GM21390 (cell line): ENCODE results near the gene STK39.

ENCODE experiments used
- ATAC-seq: cut with Tn5 transposase; IDR thresholded peaks from one replicate; pipeline ENCODE4 v1.9.1; 2021; ENCODE audit not compliant: unreplicated experiment

The STK39 gene

DNA sequence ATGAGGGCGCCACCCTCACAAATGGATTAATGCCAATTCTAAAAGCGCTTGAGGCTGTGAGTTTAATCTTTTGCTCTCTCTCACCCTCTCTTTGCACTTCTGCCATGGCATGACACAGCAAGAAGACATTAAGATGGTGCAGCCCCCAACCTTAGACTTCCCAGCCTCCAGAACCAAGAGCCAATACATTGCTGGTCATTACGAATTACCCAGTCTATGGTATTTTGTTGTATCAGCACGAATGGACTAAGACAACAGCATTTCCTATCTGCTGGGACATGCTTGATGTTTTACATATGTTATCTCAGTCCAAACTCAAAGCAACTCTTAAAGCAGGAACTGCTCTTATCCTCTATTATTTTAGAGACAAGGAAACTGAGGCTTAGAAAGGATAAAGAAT lies 222.9 kb downstream of the STK39 start:
- no peak for ATAC-seq

DNA sequence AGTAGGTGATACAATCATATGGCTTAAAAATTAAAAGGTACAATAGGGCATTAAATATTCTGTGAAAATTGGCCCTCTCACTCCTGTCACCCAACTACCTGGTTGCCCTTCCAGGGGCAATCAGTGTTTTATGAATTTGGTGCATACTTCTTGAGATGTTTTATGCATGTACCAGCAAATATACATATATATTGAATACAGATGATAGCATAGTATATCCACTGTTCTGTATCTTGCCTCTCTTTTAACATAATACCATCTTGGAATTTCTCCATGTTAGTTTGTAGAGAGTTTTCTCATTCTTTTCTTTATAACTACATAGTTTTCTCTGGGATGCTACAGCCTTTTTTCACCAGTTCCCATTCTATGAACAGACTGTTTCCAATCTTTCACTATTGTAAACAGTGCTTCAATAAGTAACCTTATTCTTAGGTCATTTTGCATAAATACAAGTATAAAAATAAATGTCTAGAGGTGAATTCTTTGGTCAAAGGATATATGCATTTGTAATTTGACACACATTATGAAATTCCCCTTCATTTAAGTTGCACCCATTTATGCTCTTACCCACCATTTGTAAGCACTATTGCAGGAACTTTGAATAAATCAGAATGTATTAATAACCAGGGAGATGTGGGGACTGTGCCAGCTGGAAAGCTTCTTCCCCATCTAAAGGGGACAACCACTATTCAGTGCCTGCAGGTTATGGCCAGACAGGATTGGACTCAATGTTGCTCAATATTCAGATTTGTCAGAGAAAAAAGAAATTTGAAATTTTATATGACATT lies 225.4 kb downstream of the STK39 start:
- ATAC-seq, result no peak

DNA sequence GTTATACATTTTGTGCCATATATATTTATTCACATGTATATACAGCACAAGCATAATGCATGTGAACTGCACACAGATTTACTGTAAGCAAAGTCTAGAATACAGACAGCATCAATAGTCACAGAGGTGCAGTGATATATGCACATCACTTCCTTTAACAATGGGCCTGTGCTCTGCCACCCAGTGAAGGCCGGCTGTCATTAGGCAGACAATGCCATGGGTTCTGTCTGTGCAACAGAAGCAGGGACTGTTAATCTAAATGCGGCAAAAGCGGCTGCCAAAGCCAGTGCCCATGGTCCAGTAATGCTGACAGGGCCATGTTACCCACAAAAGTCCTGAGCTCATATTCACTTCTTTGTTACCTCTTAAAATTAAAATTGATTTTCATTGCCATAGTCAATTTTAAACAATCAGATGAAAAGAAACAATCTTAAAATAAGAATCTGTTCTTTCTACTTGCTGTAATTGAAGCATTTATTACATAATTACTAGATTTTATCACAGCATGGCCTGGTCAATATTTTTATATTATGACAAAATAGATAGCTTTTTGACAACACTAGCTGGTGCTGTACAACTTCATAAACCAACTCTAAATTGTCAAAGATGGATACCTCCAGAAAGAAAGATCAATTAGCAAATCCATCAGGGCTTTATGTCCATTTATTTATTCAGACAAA lies 232.0 kb downstream of the STK39 start:
- ATAC-seq, result no peak

DNA sequence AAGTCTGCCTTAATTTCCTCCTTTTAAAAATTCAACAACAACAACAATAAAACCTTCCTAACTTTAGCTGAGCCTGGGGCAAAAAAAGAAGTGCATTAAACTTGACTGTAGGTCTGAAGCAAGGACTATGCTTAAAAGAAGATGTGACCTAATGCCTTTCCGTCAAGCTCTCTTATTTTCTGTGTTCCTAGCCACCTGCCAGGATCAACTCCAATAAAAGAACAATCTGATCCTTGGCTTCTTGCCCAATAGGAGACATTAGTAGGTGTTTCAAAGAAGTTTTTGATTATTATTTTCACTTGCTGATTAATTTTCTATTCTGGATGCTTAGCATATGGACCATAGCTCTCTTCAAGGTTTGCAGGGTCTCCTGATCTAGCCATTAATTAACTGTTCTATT lies 237.5 kb downstream of the STK39 start:
- ATAC-seq, result no peak

DNA sequence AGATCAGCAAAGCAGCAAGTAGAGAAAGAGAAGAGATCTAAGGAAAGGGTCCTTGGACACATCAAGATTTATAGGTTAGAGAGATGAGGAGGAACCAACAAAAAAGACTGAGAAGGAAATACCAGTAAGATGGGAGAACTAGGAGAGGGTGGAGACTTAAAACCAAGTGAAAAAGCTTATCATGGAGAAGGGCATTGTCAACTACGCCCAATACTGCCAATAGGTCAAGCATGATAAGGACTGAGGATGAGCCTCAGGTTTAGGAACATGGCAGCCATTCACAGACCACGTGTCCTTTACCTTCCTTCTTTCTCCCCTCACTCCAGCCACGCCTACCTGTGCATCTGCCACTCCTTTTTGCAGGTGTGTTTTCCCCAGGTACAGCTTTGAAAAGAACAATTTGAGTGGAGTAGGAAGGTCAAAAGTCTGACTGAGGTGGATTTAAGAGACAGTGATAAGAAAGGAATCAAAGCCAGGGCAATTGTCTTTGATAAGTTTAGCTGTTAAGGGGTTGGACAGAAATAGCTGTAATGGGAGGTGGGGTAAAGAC lies 238.7 kb downstream of the STK39 start:
- ATAC-seq, result no peak

DNA sequence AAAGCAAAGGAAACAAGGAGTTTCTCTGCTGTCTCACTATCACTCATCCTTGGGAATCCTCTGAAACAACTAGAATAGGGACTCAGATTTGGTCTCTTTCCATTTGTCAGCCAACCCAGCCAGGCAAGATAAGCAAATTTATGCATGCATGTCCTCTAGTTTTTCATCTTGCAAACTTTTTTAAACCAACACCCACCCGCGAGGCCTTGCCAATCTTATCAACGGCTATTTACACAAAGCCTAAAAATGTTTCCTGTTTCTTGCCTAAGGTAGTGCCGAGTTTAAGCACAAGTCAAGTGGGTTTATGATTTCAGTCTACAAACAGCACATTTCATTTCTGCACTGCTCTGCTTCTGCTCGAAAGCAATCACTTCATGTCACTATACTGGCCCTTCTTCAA lies 240.9 kb downstream of the STK39 start:
- ATAC-seq, result no peak

DNA sequence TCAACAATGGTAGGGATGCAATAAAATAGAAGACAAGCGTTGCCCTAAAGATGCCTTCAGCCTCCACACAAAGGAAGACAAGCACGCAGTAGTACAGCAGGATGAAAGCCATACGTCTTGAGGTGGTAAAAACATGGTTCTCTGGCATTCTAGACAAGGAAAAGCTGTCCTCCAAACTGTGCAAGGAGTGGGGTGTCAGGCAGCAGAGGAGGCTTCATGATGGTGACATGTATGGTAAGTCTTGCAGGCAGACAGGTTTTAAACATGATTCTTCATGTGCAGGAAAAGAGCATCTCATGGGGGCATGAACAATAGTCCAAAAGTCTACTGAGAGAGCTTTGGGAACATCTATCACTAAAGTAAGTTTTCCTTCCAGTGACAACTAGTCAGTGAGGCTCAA lies 241.8 kb downstream of the STK39 start:
- ATAC-seq, result no peak

DNA sequence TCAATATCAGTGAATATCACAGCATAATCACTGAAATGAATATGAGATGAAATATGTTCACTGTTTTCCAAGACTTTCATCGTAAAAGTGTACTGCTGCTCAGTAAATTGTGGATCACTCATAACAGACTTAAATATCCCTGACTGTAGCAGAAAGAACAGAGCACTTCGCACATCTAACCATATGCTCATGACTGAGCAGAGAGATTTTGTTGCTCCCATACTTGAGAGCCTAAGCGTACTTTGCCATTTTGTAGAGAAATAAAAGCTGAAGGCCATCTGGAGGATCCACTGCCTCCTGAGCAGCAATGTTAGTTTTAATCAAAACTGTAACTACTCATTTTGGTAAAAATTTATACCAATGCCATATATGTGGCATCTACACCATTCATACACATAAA lies 243.5 kb downstream of the STK39 start:
- no peak for ATAC-seq

DNA sequence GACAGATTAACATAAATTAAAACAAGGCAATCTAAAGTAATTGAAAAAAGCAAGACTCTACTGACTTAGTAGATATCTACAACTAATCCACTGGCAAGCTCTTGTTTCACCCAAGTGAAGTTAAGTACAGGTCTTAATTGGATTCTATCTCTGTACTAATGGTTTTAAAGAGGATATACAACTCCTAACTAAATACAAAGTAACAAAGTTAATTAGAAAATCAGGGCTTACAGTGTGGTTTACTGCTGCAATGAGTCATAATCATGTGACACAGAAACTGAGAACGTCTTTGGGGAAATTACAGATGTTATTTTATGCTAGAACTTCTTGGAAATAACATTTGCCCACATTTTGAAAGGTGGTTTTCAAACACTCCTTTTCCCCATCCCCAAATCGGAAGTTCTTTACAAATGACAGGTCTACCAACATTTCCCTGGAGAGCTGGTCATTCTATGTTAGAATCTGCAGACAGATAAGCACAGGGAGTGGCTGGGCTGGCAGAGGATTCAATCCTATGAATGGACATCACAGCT lies 245.3 kb downstream of the STK39 start:
- peak; percentile 67 for ATAC-seq

DNA sequence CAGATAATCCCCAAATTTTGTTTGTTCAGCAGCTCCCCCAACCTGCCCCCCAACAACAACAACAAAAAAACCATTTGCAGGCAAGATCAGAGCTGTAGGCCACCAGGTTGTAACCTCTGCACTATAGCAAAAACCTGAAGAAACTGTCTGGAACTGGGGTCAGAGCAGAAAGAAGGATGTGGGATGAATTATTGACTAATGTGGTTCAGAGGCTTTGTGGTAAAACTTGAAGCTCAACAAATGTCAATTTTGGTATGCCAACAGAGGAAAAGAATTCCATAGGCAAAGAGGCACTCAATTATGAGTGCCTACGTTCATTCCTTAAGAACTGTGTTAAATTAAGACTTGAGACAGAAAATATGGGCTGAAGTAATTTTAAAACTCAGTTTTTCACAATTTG lies 255.1 kb downstream of the STK39 start:
- no peak for ATAC-seq

DNA sequence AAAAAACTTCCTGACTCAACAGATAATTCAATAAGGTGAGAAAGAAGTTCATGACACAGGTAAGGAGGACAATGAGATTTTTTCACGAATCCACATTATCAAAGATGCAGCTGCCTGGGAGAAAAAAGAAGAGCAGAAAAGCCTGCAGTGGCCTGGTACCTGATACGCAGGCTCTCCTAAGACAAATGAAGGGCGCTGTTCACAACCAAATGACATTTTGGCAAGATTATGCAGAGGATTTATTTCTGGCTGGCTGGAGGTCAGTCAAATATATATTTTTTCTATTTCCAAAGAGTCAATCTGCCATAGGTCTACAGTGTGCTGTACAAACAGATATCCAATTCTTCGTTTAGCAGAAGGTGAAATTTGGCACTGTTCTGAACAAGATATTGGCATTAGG lies 257.3 kb downstream of the STK39 start:
- no peak for ATAC-seq

DNA sequence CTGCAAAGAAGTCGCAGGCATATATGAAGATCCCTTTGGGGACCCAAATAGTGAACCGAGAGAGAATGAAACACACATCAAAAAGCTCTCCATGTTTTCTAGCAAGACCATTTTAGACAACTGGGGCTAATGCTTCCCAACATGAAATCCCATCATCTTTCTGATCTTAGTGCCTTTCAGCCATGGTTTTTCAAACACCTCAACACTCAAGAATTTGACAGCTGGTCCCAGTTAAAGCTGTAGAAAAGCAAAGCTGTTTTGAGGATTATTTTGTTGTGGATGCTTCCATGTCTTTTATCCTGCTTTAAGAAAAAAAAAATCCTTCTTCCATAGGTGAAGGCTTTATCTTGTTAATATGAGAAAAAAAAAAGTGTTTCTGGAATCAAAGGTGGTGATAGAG lies 259.1 kb downstream of the STK39 start:
- ATAC-seq, result no peak

DNA sequence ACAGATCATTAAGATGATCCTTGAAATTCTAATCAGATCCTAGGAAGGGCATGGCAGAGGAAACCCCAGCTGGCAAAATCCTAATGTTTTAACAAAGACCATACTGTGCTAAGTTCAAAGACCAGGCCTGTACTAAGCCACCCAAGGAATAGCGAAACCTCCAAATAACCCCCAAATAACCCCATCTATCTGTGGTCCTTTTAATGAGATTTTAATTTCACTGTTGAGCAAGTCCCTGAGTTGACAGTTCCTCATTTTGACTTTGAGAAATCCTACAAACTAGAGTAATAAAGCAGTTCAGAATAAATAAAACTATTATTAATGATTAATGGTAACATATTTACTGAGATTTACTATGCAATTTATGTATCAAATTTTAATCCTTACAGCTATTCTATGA lies 259.8 kb downstream of the STK39 start:
- ATAC-seq, result no peak

DNA sequence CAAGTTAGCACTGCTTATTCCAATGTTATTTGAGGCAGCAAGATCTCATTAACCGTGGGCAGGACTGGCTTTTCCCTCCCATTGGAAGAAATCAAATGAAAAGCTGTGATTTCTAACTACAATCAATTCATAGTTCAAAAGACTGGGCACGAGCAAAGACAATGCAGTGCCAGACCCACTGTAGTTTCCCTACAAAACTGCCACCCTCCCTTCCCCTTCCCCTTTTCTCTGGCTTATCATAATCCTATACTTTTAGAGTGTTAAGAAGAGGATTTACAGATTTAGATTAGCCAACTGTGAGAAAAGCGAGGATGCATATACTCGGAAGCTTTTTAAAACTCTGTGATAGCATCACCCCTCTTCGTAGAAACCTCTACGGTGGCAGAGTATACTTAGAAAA lies 260.4 kb downstream of the STK39 start:
- ATAC-seq, result no peak

DNA sequence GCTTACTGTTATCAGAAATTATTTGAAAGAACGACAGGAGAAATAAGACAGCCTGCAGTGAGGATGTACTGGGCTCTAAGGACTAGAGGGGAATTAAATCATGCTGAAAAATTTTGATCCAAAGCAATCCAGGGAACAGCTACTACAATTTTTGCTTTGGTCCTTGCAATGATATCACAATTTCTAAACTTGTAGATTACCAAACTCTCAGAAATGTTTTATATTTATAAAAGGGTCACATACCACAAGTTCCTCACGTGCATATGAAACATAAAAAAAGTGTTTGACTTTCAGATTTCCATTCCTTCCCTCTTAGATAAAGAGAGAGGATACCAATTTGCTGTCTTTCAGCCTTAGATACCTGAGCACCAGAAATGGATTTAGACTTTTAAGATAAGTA lies 261.2 kb downstream of the STK39 start:
- ATAC-seq, result no peak

DNA sequence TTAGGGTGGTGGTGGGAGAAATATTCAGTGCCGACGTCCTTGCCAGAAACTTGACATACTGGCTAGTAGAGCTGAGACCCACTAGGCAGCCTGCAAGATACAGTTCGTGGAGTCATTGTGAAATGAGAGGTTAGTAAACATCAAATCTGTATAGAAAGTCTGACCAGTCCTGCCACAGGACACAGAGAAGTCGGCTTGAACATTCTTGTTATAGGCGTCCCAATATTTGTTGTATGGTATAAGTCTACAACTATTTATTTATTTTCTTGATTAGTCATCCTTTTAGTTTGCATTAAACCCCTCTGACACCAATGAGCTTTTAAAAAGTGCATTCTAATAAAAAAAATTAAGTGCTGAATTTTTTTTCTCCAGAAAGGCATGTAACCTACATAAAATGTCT lies 265.4 kb downstream of the STK39 start:
- ATAC-seq, result no peak

DNA sequence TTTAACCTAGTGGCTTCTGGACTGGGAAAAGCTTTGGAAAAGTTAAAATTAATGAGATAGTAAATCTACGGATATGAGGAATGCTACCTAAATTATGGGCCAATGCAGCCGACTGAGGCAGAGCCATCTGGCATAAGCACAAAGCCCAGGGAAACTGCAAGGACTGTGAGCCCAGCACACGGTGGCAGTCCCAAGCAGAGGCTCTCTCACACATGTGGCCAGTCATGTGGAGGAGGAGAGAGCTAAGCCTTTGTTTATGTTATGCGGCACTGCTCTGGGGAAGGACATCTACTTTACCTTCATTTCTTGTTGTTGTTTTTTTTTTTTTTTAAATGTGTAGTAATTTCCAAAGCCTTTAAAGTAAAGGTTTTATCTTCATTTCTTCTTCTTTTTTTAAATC lies 267.0 kb downstream of the STK39 start:
- no peak for ATAC-seq

DNA sequence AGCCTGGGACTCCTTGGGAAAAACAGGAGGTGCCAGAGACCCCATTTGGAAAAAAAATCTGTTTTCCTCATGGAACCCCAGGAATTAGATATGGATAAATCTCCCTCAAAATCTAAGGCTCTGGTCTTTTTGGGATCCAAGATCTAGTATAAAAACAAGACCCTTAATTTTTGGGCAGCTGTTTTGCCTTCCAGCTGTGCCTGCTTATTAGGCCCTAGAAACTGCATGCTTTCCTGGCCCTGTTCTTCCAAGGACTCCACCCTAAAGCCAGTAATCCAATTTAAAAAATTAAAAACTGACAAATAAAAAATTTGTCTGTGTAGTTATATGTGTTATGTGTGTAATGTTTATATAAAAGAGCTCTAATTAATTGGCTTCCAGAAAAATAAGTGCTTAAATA lies 274.6 kb downstream of the STK39 start:
- no peak for ATAC-seq

DNA sequence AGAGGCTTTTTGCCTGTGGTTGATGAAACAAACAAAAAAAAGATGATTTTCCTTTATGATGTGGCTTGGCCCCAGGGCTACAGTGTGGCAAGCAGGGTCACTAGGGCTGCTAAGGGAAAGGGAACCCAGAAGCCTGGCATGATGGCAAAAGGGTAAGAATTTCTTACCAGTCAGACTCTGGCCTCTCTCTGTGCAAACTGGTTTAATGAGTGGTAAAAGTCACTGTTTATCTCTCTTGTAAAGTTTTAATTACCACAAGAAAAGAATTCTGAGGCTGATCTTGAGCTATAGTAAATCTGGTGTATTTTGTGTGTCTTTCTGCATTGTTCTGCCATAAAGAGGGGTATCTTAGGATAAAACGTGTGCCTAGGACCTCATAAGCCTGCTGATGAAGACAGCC lies 275.4 kb downstream of the STK39 start:
- no peak for ATAC-seq

DNA sequence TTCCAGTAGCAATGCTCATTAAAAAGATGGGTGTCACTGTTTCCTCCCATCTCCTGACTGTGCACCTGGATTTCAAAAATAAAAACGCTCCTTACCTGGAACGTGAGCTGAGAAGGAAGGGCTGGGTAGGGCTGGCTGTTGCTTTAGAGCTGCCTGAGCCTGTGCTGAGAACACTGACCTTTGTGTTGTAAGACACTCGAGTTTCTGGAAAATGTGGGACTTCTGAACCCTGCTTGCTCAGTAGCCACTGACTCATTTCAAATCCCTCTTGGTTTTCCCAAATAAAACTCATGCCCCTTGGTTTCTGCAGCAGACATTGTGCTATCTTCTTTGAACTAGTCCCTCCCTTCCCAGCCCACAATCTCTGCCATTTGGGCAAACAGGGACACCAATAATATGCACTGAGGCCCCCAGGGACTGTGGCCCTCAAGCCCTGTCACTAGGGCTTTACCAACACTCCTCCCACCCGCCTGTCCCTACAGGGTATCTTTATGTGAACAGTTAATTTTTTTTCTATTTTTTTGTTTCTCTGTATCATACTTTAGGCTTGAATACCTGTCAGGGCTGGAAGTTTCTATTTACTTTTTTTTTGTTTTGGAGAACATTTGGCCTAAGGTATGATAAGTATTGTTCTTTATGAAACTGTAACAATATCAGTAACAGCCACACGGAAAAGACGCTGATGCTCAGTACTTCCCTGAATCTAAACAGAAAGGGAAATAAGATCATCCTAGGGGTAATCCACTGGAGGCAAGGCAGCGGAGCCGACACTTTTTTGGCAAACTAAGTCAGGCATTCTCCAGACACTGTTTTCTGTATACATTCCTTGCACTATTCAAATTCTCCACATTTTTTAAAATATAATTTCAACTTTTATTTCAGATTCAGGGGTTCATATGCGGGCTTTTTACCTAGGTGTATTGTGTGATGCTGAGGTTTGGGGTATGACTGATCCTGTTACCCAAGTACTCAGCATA lies 280.2 kb downstream of the STK39 start:
- ATAC-seq, result no peak
